Activated CD8-positive, alpha-beta memory T cell treated with anti-CD3 and anti-CD28 coated beads, Interleukin-2, amount 50 U/mL, for 1 hour (primary cell): ENCODE measurements around the gene CNPY4.

Experiments
- DNase-seq: peaks from one replicate; pipeline ENCODE4 v3.0.0-alpha.2; 2020; ENCODE audit errors: extremely low read depth

CNPY4 gene

GRCh38 chr7:100119072-100119969, at the start of gene CNPY4, which contains the start of gene TAF6:
Gene CNPY4 (plus strand): TSS chr7:100119634. CDS start chr7:100119745, 111 bp downstream.
Gene TAF6 (minus strand): TSS chr7:100119358. CDS start chr7:100114209, 5,149 bp downstream.
- peak; percentile 95 for DNase-seq

- DNase-seq, result no peak
Observed at GRCh38 chr7:100069991-100070390, 49.4 kb upstream of the CNPY4 start.

GRCh38 chr7:100071018-100071723, 48.3 kb upstream of the CNPY4 start:
- no peak for DNase-seq

- no peak for DNase-seq
Observed at GRCh38 chr7:100072462-100072861, 47.0 kb upstream of the CNPY4 start.

GRCh38 chr7:100074841-100075240, 44.6 kb upstream of the CNPY4 start:
- DNase-seq, result no peak

GRCh38 chr7:100075418-100075817, 44.0 kb upstream of the CNPY4 start:
- DNase-seq, result no peak

- no peak for DNase-seq
Observed at GRCh38 chr7:100077205-100077604, 42.2 kb upstream of the CNPY4 start.

GRCh38 chr7:100079024-100079560, 40.3 kb upstream of the CNPY4 start:
- DNase-seq, result no peak

GRCh38 chr7:100080907-100081534, 38.4 kb upstream of the CNPY4 start:
- DNase-seq, result no peak

GRCh38 chr7:100081535-100082102, 37.8 kb upstream of the CNPY4 start, which contains the start of gene ZNF3:
Gene ZNF3 (minus strand): TSS chr7:100081723. CDS start chr7:100077357, 4,366 bp downstream.
- DNase-seq, result peak; percentile 96

- no peak for DNase-seq
Observed at GRCh38 chr7:100082978-100083377, 36.5 kb upstream of the CNPY4 start.

- no peak for DNase-seq
Observed at GRCh38 chr7:100085515-100085914, 33.9 kb upstream of the CNPY4 start.

- DNase-seq, result no peak
Observed at GRCh38 chr7:100087055-100087750, 32.2 kb upstream of the CNPY4 start.

- no peak for DNase-seq
Observed at GRCh38 chr7:100088095-100088620, 31.3 kb upstream of the CNPY4 start.

GRCh38 chr7:100088621-100089457, 30.6 kb upstream of the CNPY4 start, which contains the start of gene COPS6:
Gene COPS6 (plus strand): TSS chr7:100088969. CDS start chr7:100088991, 22 bp downstream.
- no peak for DNase-seq

- no peak for DNase-seq
Observed at GRCh38 chr7:100089458-100090196, 29.8 kb upstream of the CNPY4 start.

- DNase-seq, result no peak
Observed at GRCh38 chr7:100090527-100091410, 28.7 kb upstream of the CNPY4 start.
